ENCODE measurements around the gene HTRA3. TPM values are rescaled to one million over a fixed set of nuclear protein-coding genes. Genes with fewer than 3 reads are reported as not detected.

HTRA3 gene
- total RNA-seq, 2 donors from 2014 or later: 3.2 to 4.6 TPM

GRCh38 chr4:8242782-8243560 lies 26.6 kb upstream of the HTRA3 start:
- Histone ChIP-seq H3K4me1 (ENCODE audit: control insufficient read depth, insufficient read depth, low read length) (peaks cover 6% of the 10 kb centered on the region), H3K36me3 (ENCODE audit: control insufficient read depth, insufficient read depth, low read length) (no peaks in the 10 kb centered on the region), H3K9ac (ENCODE audit: extremely low read depth, low read length, poor library complexity, severe bottlenecking) (no peak overlapping the region), H3K4me3 (ENCODE audit: low read length) (no peak overlapping the region), H3K27ac (ENCODE audit: low read depth, low read length) (no peak overlapping the region), H3K27me3 (ENCODE audit: control insufficient read depth, insufficient read depth, low read length, poor library complexity, severe bottlenecking) (no peaks in the 10 kb centered on the region), H3K9me3 (ENCODE audit: control insufficient read depth, low read length) (no peaks in the 10 kb centered on the region)
- peaks cover 4% of the 10 kb centered on the region for H3K4me1 Mint-ChIP-seq
- H3K27me3 Mint-ChIP-seq (ENCODE audit: insufficient read depth): no peaks in the 10 kb centered on the region
- no peak overlapping the region for H3K27ac Mint-ChIP-seq
- TF ChIP-seq CTCF (conservative IDR thresholded peaks at IDR 0.05): no peak
- H3K4me3 Mint-ChIP-seq: no peak overlapping the region
- no peak for DNase-seq
- H3K36me3 Mint-ChIP-seq (ENCODE audit: low read depth): no peaks in the 10 kb centered on the region
- peaks cover 4% of the 10 kb centered on the region for H3K9me3 Mint-ChIP-seq
- WGBS, 2 experiments (ENCODE audit: insufficient coverage in 1 of 2, insufficient read length in 1 of 2): 84 to 89% methylated on average over 3 to 10 of the region's 10 CpGs

- H3K4me1 ChIP-seq (ENCODE audit: control insufficient read depth, insufficient read depth, low read length): peaks cover 6% of the 10 kb centered on the region
- no peak overlapping the region for H3K27ac Mint-ChIP-seq
- 93 to 96% methylated on average over 14 to 18 of the region's 18 CpGs for WGBS, 2 experiments (ENCODE audit: insufficient coverage in 1 of 2, insufficient read length in 1 of 2)
Observed at GRCh38 chr4:8244001-8244757, 25.4 kb upstream of the HTRA3 start.

More at GRCh38 chr4:8244001-8244757, 25.4 kb upstream of the HTRA3 start:
- Histone ChIP-seq H3K9me3 (ENCODE audit: control insufficient read depth, low read length) (no peaks in the 10 kb centered on the region), H3K4me3 (ENCODE audit: low read length) (no peak overlapping the region), H3K36me3 (ENCODE audit: control insufficient read depth, insufficient read depth, low read length) (no peaks in the 10 kb centered on the region), H3K27ac (ENCODE audit: low read depth, low read length) (no peak overlapping the region), H3K9ac (ENCODE audit: extremely low read depth, low read length, poor library complexity, severe bottlenecking) (no peak overlapping the region), H3K27me3 (ENCODE audit: control insufficient read depth, insufficient read depth, low read length, poor library complexity, severe bottlenecking) (no peaks in the 10 kb centered on the region)
- no peak for TF ChIP-seq CTCF (conservative IDR thresholded peaks at IDR 0.05)
- DNase-seq: no peak
- no peaks in the 10 kb centered on the region for H3K27me3 Mint-ChIP-seq (ENCODE audit: insufficient read depth)
- H3K9me3 Mint-ChIP-seq: peaks cover 4% of the 10 kb centered on the region
- H3K36me3 Mint-ChIP-seq (ENCODE audit: low read depth): no peaks in the 10 kb centered on the region
- H3K4me1 Mint-ChIP-seq: peaks cover 4% of the 10 kb centered on the region
- no peak overlapping the region for H3K4me3 Mint-ChIP-seq
